ENCODE data around the gene SERPINB1.
"Not testable (repeated sequence)": the region's sequence is repeated elsewhere in the genome, so short reads cannot be mapped to it uniquely, and the experiment has no call there.

Gene SERPINB1

DNA sequence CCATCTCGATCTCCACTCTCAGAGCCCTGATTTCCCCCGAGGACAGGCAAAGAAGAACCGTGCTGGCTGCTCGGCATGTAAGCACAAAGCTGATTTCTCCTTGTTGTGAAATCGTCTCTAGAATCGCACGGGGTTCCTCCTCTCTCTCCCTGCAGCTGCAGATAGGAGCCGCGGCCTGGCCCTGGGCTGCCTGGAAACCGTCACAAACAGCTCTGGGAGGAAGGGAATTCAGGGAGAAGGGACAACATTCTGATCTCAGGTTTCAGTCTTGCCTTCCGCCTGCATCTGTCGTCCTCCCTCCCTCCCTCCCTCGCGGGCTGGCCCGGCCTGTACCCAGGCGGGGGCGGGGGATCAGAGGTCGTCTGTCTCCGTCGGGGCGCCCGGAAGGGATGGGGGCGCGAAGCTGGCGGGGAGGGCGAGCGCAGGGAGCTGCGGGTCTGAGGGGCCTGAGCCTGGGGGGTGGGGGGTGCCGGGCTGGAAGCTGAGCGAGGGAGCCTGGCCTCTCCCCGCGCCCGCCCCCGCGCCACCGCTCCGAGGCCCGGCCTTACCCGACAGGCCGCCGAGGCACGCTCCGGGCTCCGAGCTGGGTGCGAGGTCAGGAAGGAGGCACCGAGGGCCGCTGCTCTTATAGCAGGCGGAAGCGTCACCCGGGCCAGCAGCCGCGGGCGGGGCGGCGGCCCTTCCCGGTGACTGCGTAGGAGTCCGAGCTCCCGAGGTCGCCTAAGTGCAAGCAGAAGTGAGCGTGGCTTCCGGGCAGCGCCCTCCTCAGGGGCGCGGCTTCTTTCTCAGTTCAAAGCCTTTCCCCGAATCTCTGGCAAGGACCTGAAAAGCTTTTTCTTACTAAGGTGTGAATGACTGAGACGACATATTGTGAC is at the start of gene SERPINB1:
SERPINB1 (minus strand) TSS at position 600 of the 875 bp plus-strand sequence. CDS start 1,277 bp downstream, outside the sequence.
- peak; percentile 83 for DNase-seq

DNA sequence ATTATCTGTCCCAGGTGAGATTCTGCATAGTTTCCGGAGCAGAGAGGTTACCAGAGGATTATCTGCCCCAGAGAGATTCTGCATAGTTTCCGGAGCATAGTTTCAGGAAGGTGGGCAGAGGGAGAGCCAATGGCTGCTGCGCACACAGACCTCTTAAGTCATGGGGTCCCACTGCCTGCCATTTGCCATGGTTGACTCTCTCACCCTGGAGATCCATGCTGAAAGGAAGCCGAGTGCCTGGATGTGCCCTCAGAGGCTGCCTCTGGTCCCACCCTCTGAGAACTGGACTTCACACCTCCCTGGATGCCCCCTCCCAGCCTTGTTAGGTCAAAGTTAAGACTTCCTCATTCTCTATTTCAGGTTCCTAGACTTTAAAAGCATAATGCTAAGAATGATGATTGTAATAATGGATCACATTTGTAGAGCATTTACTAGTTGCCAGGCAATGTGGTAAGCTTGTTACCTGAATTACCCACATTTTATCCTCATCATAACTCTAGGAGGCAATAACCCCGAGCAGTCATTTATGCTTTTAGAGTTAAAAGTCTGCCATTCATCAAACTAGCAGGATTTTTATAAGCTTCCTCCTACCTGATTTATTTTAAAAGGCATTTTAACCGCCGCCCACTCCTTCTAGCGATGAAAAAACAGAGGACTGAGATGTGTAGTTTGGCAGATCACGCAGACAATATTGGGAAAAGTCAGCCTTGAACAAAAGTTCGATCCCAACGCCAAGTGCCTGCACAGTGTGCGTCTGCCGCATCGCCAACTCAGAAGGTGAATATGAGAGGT is 49.5 kb upstream of the SERPINB1 start:
- no peak for DNase-seq

DNA sequence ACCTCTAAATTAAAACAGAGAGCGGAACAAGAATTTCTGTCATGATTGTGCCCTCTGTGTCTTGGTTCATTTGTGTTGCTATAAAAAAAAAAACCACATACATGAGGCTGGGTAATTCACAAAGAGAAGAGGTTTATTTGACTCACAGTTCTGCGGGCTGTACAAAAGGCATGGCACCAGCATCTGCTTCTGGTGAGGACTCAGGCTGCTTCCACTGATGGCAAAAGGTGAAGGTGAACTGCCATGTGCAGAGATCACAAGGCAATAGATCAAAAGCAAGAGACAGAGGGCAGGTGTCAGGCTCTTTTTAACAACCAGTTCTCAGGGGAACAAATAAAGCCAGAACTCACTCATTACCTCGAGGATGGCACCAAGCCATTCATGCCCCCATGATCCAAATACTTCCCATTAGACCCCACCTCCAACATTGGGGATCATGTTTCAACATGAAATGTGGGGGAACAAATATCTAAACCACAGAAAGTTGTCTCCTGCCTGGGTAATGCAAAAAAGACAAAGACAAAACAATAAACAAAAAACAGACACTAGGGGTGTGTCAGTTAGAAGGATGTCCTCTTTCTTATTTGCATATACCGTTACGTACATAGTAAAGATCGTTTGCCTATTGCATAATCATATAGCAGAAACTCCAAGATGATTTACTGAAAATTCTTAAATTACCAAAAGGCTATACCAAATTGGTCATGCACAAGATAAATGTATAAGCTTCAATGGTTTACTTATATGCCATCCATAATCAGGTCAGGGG is 44.5 kb upstream of the SERPINB1 start:
- DNase-seq, result no peak

DNA sequence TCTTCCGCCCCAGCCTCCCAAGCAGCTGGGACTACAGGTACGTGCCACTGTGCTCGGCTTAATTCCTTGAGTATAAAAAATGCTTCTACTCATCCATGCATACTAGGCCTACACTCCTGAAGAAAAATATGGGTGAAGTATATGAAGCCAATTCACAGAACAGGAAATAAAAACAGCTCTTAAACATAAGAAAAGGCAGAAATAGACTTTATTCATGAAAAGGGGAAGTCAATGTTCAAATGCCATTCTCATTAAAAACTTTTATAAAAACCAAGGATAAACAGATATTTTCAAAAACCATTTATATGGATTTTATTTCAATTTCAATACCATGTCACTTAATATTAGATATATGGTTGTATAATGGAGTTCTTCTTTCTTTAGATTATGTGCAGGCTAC is 43.1 kb upstream of the SERPINB1 start:
- no peak for DNase-seq

DNA sequence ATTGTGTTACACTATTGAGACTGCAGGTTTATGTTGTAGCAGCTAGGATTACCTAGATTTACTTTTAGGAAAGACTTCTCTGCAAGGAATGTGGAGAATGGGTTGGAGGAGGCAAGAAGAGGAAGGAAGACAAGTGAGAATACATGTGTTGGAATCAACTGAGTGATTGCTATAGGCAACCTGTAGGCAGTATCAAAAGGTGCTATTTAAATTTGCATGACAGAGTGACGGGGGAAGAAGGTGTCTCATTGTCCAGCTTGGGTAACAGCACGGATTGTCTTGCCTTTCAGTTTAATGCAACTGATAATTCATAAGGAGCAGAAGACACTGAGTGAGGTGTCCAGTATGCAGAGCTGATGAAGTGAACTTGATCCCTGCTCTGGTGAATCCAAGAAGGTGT is 42.0 kb upstream of the SERPINB1 start:
- DNase-seq, result no peak

DNA sequence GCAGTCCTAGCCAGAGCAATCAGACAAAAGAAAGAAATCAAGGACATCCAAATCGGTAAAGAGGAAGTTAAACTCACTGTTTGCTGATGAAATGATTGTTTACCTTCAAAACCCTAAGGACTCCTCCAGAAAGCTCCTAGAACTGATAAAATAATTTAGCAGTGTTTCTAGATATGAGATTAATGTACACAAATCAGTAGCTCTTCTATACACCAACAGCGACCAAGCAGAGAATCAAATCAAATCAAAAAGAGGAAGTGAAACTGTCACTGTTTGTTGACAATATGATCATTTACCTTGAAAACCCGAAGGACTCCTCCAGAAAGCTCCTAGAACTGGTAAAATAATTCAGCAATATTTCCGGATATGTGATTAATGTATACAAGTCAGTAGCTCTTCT is 39.8 kb upstream of the SERPINB1 start:
- DNase-seq, result no peak

DNA sequence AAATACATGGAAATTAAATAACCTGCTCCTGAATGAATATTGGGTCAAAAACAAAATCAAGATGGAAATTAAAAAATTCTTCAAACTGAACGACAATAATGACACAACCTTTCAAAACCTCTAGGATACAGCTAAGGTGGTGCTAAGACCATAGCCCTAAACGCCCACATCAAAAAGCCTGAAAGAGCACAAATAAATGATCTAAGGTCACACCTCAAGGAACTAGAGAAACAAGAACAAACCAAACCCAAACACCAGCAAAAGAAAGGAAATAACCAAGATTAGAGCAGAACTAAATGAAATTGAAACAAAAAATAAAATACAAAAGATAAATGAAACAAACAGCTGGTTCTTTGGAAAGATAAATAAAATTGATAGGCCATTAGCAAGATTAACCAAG is 38.5 kb upstream of the SERPINB1 start:
- DNase-seq, result not testable (repeated sequence)

DNA sequence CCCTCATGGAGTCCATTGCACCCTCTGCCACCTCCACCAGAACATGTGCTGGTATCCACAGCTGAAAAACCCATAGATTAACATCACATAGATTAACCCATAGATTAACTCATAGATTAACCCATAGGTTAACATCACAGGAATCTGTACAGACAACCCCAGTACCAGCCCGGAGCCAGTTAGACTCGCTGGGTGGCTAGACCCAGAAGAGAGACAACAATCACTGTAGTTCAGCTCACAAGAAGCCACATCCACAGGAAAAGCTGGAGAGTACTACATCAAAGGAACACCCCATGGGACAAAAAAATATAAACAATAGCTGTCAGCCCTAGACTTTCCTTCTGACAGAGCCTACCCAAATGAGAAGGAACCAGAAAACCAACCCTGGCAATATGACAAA is 36.3 kb upstream of the SERPINB1 start:
- DNase-seq, result no peak

DNA sequence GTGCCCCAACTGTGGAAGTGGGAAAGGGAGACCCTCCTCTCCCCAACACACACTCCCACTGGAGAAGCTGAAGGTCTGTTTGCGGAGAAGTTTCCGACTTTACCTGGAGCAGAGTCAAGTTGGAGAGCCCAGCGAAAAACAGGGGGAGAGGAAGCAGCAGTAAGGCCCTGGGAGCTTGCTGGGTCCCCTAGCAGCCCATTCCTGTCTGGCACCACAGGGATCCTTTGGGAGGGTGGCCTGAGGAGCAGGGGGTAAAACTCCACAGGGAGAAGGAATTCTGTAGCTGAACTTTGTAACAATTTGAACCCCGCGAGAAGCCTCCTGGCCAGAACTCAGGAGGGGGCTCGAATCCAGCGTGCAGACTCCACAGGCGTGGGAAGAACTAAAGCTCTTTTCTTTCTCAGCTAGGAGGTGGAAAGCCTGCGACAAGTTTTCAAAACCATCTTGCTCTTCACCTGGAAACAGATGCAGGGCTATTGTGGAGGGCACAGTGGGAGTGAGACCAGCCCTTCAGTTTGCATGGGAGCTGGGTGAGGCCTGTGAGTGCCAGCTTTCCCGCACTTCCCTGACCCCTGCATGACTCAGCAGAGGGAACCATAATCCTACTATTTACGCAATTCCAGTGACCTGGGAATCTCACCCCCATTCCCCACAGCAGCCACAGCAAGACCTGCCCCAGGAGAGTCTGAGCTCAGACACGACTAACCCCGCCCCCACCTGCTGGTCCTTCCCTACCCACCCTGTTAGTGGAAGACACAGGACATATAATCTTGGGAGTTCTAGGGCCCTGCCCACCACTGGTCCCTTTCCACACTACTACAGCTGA is 35.6 kb upstream of the SERPINB1 start:
- DNase-seq, result no peak

DNA sequence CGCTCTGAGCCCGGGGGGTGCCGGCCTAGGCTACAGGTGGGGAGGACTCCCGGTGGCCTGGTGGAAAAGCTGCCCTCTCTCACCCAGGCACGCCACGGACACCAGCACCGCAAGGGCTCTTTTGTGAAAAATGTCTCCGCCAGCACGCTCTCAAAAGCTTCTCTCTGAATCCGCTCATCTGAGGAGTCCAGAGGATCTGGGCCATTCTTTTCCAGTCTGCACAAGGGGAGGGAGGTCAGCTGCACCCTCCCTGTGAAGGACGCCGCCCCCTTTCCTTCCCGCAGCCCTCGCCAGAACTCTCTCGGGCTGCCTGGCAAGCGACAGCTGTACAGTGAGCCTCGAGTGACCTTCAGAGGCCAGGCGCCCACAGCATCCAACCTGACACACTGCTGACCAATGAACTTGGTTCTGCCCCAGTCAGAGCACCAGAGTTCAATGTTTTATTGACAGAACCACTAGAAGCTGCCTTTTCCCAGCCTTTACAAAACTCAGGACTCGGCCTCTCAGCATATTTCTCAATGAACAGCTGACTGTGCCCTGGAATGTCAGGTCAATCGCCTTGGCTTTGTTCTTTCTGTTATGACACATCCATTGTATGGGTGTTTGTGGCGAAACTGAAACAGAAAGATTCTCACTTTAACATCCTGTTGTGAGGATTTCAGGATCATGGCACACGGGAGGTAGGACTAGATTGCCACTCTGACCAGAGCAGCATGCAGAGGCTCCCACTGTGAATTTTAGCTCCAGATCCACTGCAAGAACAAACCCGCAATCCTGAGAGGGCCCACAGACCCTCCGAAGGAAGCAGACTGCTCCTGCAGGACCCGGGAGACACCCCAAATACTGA is 34.8 kb upstream of the SERPINB1 start:
- DNase-seq, result no peak

DNA sequence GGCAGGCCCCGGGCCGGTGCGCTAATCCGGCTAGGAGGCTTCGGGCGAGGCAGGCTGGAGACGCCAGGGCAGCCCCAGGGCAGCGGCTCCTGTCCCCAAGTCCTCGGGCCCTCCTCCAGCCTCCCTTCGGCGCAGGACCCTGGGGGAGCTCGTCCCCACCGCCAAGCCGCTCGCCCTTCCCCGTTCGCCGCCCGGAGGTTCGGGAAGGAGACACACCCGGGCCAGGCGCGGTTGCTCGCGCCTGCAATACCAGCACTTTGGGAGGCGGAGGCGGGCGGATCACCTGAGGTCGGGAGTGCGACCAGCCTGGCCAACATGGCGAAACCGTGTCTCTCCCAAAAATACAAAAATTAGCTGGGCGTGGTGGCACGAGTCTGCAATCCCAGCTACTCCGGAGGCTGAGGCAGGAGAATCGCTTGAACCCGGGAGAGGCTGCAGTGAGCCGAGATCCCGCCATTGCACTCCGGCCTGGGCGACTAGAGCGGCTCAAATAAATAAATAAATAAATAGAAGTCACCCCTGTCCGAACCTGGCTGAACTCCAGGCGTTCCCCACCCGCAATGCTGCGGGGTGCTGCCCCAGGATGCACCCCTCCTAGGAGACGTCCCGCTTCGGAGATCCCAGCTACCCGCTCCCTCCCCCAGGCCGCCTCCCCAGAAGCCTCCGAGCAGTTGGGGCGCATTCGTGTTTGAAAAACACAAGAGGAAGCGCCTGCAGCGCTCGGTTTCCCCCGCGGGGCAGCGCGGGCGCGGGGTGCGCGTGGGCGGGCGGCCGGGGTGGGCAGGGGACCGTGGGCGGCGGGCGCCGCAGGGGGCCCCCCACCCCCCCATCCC is 33.9 kb upstream of the SERPINB1 start:
- peak; percentile 52 for DNase-seq

DNA sequence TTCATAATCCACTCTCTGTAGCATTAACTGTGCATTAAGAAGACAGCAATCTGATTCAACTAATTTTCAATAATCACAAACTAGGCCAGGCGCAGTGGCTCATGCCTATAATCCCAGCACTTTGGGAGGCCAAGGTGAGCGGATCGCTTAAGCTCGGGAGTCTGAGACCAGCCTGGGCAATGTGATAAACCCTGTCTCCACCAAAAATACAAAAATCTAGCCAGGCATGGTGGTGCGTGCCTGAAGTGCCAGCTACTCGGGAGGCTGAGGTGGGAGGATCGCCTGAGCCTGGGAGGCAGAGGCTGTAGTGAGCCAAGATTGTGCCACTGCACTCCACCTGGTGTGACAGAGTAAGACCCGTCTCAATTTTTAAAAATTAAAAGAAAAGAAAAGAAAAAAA is 32.0 kb upstream of the SERPINB1 start:
- no peak for DNase-seq

DNA sequence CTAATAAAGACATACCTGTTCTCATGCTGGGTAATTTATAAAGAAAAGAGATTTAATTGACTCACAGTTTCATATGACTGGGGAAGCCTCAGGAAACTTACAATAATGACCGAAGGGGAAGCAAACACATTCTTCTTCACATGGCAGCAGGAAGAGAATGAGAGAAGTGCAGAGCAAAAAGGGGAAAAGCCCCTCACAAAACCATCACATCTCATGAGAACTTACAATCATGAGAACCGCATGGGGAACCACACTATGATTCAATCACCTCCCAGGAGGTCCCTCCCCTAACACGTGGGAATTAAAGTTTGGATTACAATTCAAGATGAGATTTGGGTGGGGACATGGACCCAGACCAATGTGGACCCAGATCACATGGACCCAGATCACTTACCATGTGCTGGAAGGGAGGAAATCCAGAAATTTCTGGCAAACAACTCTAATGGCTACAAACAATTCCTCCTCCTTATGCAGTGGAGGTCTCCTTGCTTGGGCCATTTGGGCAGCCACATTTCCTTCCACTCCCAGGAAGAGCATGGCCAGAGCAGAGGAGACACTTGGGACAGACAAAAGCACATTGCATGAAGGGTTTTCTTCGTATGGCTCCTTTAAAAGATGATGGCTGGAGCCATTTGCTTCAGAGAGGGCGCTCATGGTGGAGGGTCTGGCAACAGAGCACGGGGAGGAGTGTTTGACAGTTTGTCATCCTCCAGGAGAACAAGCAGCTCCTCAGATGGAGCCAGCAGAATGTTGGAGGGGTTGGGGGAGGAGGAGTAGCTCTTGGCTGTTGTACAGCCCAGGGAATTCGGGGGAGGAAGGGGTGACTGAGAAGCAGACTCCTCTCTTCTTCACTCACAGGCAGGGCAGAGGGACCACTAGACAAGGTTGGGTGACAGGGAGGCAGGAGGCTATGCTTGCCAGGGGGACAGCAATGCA is 31.0 kb upstream of the SERPINB1 start:
- DNase-seq, result no peak

DNA sequence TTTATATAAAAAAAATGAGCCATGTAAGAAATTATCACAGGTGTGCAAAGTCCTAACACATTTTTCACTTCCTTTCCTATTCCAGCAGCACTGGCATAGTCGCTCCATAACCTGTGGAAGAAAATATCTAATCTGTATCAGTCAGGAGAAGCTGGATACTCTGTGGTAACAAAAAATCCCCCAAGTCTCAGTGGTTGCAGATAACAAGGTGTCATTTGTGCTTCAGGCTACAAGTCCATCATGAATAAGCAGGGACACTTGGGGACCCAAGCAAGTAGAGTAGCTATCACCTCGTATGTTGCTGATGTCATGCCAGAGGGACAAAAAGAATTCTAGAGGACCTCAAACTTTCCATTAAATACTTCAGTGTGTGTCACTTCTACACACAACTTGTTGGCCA is 30.3 kb upstream of the SERPINB1 start:
- DNase-seq, result no peak

DNA sequence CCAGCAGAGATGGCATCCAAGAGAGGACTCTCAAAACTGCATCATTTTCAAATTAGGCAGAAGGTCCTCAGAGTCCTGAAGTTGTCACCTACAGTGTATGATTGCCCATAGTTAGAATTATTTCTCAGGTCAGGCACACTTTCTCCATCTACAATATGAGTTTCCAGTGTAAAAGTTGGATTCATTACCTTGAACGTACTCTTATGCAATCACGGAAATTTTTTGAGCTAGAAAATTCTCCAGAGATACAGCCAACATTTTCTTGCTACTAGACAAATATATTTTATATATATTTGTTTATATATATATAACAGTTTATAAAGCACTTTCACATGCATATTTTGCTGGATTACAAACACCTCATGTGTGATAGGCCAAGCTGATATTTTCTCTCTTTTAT is 29.4 kb upstream of the SERPINB1 start:
- no peak for DNase-seq

DNA sequence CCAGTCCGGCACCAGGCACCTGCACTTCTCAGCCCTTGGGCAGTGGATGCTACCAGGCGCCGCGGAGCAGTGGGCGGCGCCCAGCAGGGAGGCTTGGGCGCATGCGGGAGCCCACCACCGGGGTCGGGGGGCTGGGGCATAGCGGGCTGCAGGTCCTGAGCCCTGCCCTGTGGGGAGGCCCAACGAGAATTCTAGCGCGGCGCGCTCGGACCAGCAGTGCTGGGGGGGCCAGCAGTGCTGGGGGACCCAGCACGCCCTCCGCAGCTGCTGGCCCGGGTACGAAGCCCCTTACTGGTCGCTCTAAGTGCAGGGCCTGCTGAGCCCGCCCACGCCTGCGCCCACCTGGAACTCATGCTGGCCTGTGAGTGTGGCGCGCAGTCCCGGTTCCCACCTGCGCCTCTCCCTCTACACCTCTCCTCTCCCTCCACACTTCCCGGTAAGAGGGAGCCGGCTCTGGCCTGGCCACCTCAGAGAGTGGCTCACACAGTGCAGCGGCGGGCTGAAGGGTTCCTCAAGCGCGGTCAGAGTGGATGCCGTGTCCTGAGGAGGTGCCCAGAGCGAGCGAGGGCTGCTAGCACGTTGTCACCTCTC is 28.5 kb upstream of the SERPINB1 start:
- DNase-seq, result no peak

DNA sequence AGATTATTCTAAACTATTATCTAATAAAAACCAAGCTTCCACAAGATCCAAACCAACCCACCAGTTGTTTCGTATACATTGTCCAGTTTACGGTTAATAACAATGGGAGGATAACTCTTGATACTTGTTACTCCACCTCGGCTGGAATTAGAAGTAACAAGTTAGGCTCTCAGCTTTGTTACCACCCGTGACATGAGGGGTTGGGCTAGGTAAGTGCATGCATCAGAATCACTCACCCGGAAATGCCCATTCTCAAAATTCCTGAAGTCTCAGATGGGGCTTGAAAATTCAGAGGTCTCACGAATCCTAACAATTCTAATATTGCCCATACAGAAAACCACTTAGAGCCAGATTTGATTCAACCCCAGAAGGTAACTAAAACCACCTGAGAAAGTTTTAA is 27.0 kb upstream of the SERPINB1 start:
- no peak for DNase-seq

DNA sequence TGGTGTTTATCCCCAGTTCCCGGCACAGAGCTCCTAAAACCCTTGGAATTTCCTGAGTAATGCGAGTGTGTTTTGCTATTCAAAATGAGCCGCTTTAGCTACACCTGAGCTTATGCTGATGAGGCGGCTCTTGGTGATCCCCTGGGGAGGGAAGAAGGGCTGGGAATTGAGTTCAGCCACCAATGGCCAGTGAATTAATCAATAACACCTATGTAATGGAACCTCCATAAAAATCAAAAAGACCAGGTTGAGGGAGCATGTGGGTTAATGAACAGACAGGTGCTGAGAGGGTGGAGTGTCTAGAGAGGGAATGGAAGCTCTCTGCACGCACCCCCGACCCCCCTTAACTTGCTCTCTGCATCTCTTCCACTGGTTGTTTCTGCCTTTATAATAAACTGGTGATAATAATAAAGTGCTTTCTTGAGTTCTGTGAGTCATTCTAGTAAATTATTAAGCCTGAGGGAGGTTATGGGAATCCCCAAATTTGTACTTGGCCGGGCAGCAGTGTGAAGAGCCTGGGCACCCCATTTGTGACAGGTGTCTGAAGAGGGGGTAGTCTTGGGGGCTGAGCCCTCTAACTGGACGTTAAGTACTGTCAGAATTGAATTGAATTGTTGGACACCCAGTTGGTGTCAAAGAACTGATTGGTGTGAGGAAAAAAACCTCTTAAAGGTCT is 24.6 kb upstream of the SERPINB1 start:
- no peak for DNase-seq

Measured in activated CD4-positive, CD25-positive, alpha-beta regulatory T cell treated with anti-CD3 and anti-CD28 coated beads, Interleukin-2, amount 50 U/mL, for 72 hours (primary cell).